Muscle of arm (tissue), 12 donors: ENCODE data around the gene RUFY1. TPM values are rescaled to one million over a fixed set of nuclear protein-coding genes. Genes with fewer than 3 reads are reported as not detected.

Experiments
- DNase-seq: peaks from one replicate; pipeline ENCODE4 v3.0.0-alpha.2; 2013
- polyA plus RNA-seq, 12 donors: library from polyadenylated mRNA; unstranded; fragments of 120-200 nt; gene quantifications; one replicate each; pipeline ENCODE4 v1.2.1, GENCODE V29; 2013; ENCODE audit not compliant: insufficient read length in 12 of 12

Gene RUFY1
- polyA plus RNA-seq, 12 donors = 32.8 to 52.7 (median 38.6) TPM; not detected in 1

- DNase-seq = no peak
These were observed 51.7 kb downstream of the RUFY1 start for GRCh38 chr5:179601871-179602625.

GRCh38 chr5:179603308-179603707 is 53.0 kb downstream of the RUFY1 start:
- DNase-seq = no peak

GRCh38 chr5:179605026-179605833 is 54.9 kb downstream of the RUFY1 start:
- no peak for DNase-seq

- DNase-seq = no peak
These were observed 55.9 kb downstream of the RUFY1 start for GRCh38 chr5:179606071-179606909.

GRCh38 chr5:179606910-179607159 is 56.5 kb downstream of the RUFY1 start:
- no peak for DNase-seq

GRCh38 chr5:179607160-179607931 is 57.0 kb downstream of the RUFY1 start:
- DNase-seq = no peak

GRCh38 chr5:179608131-179608581 is 57.8 kb downstream of the RUFY1 start:
- DNase-seq = no peak

- DNase-seq = no peak
These were observed 59.4 kb downstream of the RUFY1 start for GRCh38 chr5:179609834-179610108.

GRCh38 chr5:179610109-179610902 is 60.0 kb downstream of the RUFY1 start:
- no peak for DNase-seq

- no peak for DNase-seq
These were observed 60.5 kb downstream of the RUFY1 start for GRCh38 chr5:179610903-179611265.

- DNase-seq = no peak
These were observed 62.5 kb downstream of the RUFY1 start for GRCh38 chr5:179612577-179613459.

GRCh38 chr5:179613460-179614071 is 63.2 kb downstream of the RUFY1 start:
- no peak for DNase-seq

- no peak for DNase-seq
These were observed 64.4 kb downstream of the RUFY1 start for GRCh38 chr5:179614745-179615144.

GRCh38 chr5:179615203-179615602 is 64.8 kb downstream of the RUFY1 start:
- DNase-seq = no peak

- no peak for DNase-seq
These were observed 65.7 kb downstream of the RUFY1 start for GRCh38 chr5:179616002-179616594.

- DNase-seq = no peak
These were observed 67.6 kb downstream of the RUFY1 start for GRCh38 chr5:179617930-179618329.

- DNase-seq = no peak
These were observed 68.7 kb downstream of the RUFY1 start for GRCh38 chr5:179618923-179619554.

- no peak for DNase-seq
These were observed 69.4 kb downstream of the RUFY1 start for GRCh38 chr5:179619776-179620175.

GRCh38 chr5:179620293-179620692 is 69.9 kb downstream of the RUFY1 start:
- DNase-seq = no peak
